Activated gamma-delta T cell (primary cell): ENCODE results near the gene TRAF3.

Experiments
- DNase-seq: peaks from one replicate; lab custom pipeline; 2025; lab: John Stamatoyannopoulos, UW

The TRAF3 gene

DNA sequence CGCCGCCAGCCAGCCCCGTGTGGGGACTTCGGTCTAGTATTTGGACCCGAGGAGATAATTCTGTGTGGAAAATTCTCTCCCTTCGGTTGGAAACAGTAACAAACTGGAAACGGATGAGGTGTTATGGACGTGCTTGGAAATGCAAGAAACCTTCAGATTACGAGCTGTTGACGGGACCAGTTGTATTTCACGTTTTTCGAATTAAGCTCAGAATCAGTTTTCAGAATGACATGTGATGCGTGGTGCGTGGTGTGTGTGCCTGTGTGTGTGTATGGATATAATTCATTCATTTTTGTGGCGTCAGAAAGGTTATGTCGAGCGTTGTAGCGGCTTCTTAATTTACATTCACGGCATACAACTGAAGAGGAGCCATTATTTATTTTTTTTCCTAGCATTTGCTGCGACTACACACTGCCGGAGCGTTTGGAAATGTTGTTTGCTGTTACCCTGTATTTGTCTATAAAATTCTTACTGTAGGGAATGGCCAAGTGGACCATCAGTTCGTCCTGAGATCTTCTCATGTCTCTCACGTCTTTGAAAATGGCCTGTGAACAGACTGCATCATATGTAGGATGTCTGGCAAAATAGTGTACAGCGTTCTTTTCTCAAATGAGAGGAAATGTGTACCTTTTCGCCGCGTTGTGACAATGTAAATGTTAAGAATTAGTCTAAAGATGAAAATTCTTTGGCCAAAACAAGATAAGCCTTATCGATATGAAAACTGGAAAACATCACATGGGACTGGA lies 1.3 kb downstream of the TRAF3 start:
- no peak for DNase-seq

- DNase-seq, result no peak
Measured at GRCh38 chr14:102779084-102779462, 1.8 kb downstream of the TRAF3 start.

DNA sequence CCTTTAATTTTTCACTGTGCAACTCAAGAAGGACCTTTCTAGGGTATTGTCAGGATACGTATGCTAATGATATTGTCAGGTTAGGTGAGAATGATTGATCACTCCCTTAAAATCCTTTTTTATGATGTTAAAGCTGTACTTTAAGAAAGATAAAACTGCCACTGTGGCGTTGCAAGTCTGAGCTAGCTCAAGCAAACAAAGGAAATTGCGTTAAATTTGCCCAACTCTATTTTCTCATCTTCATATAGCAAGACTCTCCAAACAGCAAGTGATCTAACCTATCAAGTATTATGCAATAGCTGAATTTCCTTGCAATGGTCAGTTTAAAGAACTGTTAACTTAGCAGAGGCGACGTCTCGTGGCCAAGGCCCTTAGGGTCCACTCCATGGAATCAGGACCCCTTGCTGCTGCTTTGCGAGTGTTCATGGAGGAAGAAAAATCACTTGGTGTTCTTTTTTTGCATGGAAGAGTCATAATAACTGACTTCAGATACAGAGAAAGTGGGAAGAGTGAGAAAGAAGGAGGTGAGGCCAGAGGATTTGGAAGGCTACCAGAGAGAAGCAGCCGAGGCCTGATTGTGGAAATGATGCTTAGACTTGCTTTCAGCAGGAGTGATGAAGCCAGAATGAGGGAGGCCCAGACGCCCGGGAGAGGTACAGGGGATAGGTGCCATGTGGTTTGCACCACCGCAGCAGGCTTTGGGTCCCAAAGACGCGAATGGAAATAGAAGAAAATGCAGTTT lies 2.5 kb downstream of the TRAF3 start:
- DNase-seq, result no peak

GRCh38 chr14:102781063-102781462 lies 3.8 kb downstream of the TRAF3 start:
- no peak for DNase-seq

DNA sequence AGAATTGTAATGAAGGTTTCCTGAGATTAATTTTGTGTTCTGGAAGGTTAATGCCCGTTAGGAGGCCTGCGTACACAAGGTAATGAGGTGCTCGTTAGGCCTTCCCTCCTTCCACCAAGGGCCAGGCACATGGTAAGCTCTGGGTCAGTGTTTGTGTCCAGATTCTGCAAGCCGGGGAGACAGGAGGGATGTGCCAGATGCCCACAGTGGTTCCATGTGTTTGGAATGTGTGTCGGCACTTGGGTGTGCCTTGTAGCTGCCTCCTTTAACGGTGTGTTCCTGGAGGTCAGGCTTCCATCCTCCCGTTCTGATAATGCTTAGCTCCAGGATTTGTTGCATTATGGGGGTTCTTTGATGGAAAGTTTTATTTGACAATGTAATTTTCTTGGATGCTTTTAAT lies 5.7 kb downstream of the TRAF3 start:
- DNase-seq, result no peak

- DNase-seq, result no peak
Measured at GRCh38 chr14:102784892-102785594, 7.8 kb downstream of the TRAF3 start.

DNA sequence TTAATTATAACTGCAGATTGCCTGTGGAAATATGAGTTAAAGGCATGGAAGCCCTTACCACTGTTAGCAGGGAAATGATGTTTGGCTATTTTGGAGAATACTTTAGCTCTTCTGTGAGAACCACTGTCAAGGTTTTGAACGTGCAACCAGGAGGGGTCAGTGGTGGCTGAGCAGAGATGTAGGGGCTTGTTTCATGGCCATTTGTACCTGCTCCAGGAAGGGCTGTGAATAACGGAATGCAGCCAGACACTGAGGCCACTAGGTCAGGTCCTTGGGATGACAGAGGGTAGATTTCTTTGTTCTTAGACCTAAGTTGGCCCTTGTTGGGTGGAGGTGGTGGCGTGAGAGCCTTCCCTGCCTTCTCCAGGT lies 8.3 kb downstream of the TRAF3 start:
- DNase-seq, result no peak

DNA sequence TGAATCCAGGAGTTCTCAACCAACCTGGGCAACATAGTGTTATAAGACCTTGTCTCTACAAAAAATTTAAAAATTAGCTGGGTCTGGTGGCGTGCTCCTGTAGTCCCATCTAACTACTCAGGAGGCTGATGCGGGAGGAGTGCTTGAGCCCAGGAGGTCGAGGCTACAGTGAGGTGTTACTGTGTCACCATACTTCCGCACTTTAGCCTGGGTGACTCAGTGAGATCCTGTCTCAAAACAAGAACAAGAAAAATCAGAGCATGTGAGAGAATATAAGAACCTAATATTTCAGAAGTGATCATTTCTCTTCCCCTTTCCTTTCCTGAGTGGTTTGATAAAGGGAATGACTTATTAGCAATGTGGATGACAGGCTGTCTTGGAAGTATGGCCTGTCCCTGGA lies 9.5 kb downstream of the TRAF3 start:
- DNase-seq, result no peak

DNA sequence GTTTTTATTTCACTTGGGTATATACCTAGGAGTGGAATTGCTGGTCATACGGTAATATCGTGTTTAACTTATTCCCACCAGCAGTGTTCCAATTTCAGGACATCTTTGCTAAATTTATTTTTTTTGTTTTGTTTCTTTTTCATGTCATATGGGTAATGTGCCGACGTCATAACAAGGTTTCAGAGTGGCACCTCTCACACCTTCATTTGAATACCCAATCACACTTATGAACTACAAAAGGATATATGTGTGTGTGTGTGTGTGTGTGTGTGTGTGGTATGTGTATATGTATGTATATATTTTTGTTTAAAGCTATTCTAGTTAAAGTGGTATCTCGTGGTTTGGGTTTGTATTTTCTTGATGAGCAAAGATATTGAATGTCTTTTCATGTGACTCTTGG lies 12.1 kb downstream of the TRAF3 start:
- no peak for DNase-seq

DNA sequence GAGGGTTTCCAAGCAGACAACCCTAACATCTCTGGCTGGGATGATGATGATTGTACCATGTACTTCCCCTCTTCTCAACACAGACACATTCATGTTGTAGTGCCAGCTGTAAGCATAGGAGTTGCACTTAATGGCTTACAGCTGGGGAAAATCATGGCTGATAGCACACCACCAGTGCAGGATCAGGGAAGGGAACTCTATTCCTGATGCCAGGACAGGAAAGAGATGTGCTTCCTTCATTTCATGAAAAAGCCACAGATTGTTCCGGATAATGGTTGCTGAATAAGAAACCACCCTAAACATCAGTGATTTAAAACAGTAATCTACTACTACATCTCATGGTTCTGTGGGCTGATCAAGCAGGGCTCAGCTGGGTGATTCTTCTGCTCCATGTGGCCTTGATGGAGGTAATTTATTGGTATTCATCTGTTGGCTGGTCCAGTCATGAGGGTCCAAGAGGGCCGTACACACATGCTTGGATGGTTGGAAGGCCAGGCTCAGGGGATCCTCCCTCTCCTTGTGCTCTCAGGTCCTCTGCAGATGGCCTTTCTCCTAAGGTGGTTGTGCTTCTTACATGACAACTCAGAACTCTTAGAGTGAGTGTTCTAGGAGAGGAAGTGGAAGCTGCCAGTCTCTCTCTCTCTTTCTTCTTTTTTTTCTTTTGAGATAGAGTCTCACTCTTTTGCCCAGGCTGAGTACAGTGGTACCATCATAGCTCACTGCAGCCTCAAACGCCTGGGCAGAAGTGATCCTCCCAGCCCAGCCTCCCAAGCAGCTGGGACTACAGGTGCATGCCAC lies 16.5 kb downstream of the TRAF3 start:
- DNase-seq, result no peak

GRCh38 chr14:102795060-102795925 lies 18.0 kb downstream of the TRAF3 start:
- no peak for DNase-seq

GRCh38 chr14:102796661-102797190 lies 19.5 kb downstream of the TRAF3 start:
- no peak for DNase-seq

- no peak for DNase-seq
Measured at GRCh38 chr14:102798926-102799325, 21.7 kb downstream of the TRAF3 start.

DNA sequence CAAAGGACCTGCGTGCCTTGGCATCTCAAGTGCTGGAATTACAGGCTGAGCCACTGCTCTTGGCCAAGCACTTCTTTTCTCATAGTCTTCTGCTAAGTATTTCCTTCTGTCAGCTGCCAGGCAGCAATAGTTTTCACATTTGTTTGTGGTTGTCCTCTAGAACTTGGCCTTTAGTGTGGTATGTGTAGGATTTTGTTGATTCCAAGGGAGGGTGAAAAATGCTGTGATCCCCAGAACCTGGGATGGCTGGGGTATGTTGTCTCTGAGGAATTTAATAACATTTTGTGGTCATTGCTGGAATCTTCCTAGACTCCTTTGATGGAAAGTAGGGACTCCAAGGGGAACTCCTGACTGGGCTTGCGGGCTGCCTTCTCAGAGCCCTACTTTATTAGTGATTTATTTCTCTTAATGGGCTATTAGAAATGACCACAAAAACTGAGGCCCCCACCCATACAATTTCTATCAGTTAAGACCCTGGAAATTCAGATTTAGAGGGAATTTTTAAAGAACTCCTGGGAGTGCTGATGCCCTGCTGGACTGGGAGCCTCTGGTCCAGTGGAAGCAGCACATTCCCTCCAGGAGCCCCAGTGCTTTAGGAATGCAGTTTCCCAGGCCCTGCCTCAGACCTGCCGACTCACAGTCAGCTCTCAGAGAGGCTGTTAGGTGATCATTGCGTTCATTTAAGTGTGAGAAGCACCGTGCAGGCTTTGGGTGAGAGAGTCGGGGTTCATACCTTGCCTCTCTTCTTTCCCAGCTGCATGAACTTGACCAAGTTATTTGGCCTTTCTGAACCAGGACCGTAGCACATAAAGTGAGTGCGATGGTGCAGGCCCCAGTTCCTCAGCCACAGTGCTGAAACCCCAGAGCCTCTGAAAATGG lies 22.7 kb downstream of the TRAF3 start:
- no peak for DNase-seq

DNA sequence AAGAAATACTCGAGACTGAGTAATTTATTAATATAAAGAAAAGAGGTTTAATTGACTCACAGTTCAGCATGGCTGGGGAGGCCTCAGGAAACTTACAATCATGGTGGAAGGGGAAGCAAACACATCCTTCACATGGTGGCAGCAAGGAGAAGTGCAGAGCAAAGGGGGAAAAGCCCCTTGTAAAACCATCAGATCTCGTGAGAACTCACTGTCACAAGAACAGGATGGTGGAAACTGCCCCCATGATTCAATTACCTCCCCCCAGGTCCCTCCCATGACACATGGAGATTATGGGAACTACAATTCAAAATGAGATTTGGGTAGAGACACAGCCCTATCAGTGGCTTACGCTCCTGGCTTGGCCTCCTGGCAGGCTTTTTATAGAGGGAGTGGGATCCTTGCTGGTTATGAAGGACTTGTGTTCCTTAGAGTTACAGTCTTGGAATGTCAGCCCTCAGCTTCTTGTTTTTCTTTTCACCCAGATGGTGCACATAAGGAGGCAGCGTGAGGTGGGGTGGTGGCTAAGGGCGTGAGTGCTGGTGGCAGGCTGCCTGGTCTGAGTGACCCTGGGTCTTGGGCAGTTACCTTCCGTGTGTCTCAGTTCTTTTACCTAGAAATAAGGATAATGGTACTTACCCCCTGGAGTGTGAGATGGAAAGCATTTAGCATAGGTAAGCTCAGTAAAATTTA lies 25.7 kb downstream of the TRAF3 start:
- DNase-seq, result no peak

DNA sequence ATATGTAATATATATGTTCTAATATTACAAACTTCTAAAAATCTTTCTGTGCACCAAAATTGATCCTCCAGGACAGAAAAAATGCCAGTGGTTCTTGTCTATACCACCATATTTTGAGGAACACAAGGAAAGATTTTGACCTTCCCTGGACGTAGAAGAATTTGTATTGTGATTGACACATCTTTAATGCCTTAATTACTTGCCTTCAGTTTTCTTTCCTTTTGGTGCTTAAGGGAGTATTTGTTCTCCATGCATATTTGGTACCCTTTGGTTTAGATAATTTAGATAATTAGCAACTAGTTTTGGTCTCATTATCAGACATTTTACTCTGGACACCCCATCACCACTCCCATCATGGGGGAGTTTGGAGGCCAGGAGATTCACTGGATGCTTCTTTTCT lies 27.6 kb downstream of the TRAF3 start:
- no peak for DNase-seq

GRCh38 chr14:102805371-102805891 lies 28.2 kb downstream of the TRAF3 start:
- no peak for DNase-seq

- no peak for DNase-seq
Measured at GRCh38 chr14:102805941-102806340, 28.7 kb downstream of the TRAF3 start.

DNA sequence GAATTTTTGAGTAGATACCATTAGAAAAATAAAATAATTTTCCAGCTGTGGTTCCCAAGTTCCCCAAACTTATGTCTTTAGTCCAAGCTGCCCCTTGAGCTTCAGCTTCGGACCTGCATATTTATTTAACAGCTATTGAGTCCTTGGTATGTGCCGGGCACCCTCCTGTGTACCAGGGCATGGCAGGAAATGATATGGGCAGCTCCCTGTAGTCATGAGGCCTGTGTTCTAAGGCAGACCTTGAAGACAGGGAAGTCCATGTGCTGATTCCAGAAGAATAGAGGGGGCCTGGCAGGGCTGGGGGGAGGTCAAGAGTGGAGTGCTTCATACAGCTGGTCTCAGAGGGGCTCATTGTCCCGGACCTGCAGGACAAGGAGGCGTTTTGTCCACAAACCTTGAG lies 29.2 kb downstream of the TRAF3 start:
- no peak for DNase-seq
